Keratinocyte (primary cell): ENCODE measurements around the gene ROPN1L.

Experiments used
- EZH2 ChIP-seq: IDR thresholded peaks from one replicate; pipeline ENCODE4 v1.6.1; 2012; ENCODE audit warnings: inconsistent platforms, mild to moderate bottlenecking, low read length, moderate library complexity
- TF ChIP-seq, protein P1 (sequence below), 3 experiments: IDR thresholded peaks in 1 of 3; conservative IDR thresholded peaks in 1 of 3; optimal IDR thresholded peaks in 1 of 3; 2 replicates in 2 of 3; 3 replicates in 1 of 3; pipeline versions ENCODE3 to v1.5.1; 2011; ENCODE audit warnings: low read length in 3 of 3, mild to moderate bottlenecking in 3 of 3, moderate library complexity in 2 of 3, control low read depth in 1 of 3, inconsistent platforms in 1 of 3; ENCODE audit not compliant: insufficient read depth in 2 of 3; ENCODE audit errors: extremely low read depth in 1 of 3

DNA sequence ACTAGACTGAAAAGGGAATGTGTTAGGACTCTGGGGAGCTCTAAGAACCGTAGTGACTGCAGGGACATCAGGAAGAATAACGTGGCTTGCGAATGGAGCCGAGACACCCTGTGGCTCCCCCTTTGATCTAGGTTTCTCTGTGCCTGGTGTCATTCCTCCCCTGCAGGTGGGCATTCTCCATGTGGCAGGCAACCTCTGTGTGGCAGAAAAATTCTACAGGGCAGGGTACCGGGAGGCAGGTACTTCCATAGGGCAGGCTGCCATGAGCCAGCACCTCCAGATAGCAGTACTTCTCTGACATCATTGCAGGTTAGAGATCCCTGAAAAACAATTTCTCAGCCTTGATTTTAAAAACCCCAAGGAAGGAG lies 43.1 kb downstream of the ROPN1L start:
- TF ChIP-seq, protein P1, sequence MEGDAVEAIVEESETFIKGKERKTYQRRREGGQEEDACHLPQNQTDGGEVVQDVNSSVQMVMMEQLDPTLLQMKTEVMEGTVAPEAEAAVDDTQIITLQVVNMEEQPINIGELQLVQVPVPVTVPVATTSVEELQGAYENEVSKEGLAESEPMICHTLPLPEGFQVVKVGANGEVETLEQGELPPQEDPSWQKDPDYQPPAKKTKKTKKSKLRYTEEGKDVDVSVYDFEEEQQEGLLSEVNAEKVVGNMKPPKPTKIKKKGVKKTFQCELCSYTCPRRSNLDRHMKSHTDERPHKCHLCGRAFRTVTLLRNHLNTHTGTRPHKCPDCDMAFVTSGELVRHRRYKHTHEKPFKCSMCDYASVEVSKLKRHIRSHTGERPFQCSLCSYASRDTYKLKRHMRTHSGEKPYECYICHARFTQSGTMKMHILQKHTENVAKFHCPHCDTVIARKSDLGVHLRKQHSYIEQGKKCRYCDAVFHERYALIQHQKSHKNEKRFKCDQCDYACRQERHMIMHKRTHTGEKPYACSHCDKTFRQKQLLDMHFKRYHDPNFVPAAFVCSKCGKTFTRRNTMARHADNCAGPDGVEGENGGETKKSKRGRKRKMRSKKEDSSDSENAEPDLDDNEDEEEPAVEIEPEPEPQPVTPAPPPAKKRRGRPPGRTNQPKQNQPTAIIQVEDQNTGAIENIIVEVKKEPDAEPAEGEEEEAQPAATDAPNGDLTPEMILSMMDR (optimal IDR thresholded peaks at IDR 0.05 in 1 of 3, IDR thresholded peaks at IDR 0.05 in 1 of 3, conservative IDR thresholded peaks at IDR 0.05 in 1 of 3; ENCODE audit: extremely low read depth in 1 of 3, insufficient read depth in 2 of 3, low read length in 3 of 3) = no peak
- TF ChIP-seq EZH2 = no peak
